Skeletal muscle tissue (tissue), 4 donors: ENCODE measurements around the gene RBM10. TPM values are rescaled to one million over a fixed set of nuclear protein-coding genes. Genes with fewer than 3 reads are reported as not detected.

Experiments
- H3K27ac ChIP-seq: one replicate; pipeline ENCODE4 v1.7.0; 2013; ENCODE audit warnings: mild to moderate bottlenecking, low read depth, low read length, inconsistent platforms
- H3K27me3 ChIP-seq, 3 donors: one replicate each; pipeline ENCODE4 v1.7.0; 2013; ENCODE audit warnings: low read length in 3 of 3; ENCODE audit not compliant: control insufficient read depth in 3 of 3, insufficient read depth in 3 of 3
- H3K36me3 ChIP-seq, 3 donors: one replicate each; pipeline ENCODE4 v1.7.0; 2013; ENCODE audit warnings: low read length in 3 of 3; ENCODE audit not compliant: control insufficient read depth in 3 of 3, insufficient read depth in 3 of 3
- H3K4me1 ChIP-seq, 3 donors: one replicate each; pipeline ENCODE4 v1.7.0; 2013; ENCODE audit warnings: low read length in 3 of 3, mild to moderate bottlenecking in 3 of 3; ENCODE audit not compliant: control insufficient read depth in 3 of 3, insufficient read depth in 3 of 3
- H3K4me3 ChIP-seq, 3 donors: one replicate each; pipeline ENCODE4 v1.7.0; 2013; ENCODE audit warnings: low read length in 3 of 3
- H3K9ac ChIP-seq, 3 donors: one replicate each; pipeline ENCODE4 v1.7.0; 2013; ENCODE audit warnings: low read length in 3 of 3, mild to moderate bottlenecking in 3 of 3, moderate library complexity in 2 of 3, low read depth in 1 of 3
- H3K9me3 ChIP-seq, 3 donors: one replicate each; pipeline ENCODE4 v1.7.0; 2013; ENCODE audit warnings: low read length in 3 of 3; ENCODE audit not compliant: control insufficient read depth in 3 of 3
- total RNA-seq: library from RNA; depleted of rRNA; stranded (reverse); fragments of >200 nt; gene quantifications from one replicate; pipeline ENCODE4 v1.2.3, GENCODE V29; 2014
- donor health status: Osteomylitis.

RBM10 gene
- total RNA-seq, 1 donor from 2014 or later, result 30.8 TPM

GRCh38 chrX:47182106-47182700, 37.2 kb downstream of the RBM10 start:
- Histone ChIP-seq H3K27ac (no peak overlapping the region), H3K9me3 (no peaks in the 10 kb centered on the region), H3K27me3 (peaks cover 0 to 16% (median 0%) of the 10 kb centered on the region in 3 donors), H3K4me3 (no peak overlapping the region), H3K9ac (no peak overlapping the region), H3K36me3 (peaks cover 48 to 55% (median 50%) of the 10 kb centered on the region in 3 donors), H3K4me1 (peaks cover 0 to 9% (median 7%) of the 10 kb centered on the region in 3 donors)

GRCh38 chrX:47184486-47184885, 39.5 kb downstream of the RBM10 start:
- Histone ChIP-seq H3K27me3 (peaks cover 0 to 8% (median 0%) of the 10 kb centered on the region in 3 donors), H3K36me3 (peaks cover 33 to 46% (median 35%) of the 10 kb centered on the region in 3 donors), H3K4me3 (no peak overlapping the region), H3K27ac (no peak overlapping the region), H3K9me3 (no peaks in the 10 kb centered on the region), H3K4me1 (peaks cover 0 to 2% (median under 1%) of the 10 kb centered on the region in 3 donors), H3K9ac (no peak overlapping the region)

GRCh38 chrX:47185241-47185640, 40.2 kb downstream of the RBM10 start:
- H3K36me3 ChIP-seq, result peaks cover 31 to 44% (median 33%) of the 10 kb centered on the region in 3 donors
- no peaks in the 10 kb centered on the region for H3K9me3 ChIP-seq
- H3K4me3 ChIP-seq, result no peak overlapping the region
- peaks cover 0 to under 1% (median 0%) of the 10 kb centered on the region in 3 donors for H3K4me1 ChIP-seq
- H3K9ac ChIP-seq, result no peak overlapping the region
- peaks cover 0 to 6% (median 0%) of the 10 kb centered on the region in 3 donors for H3K27me3 ChIP-seq
- H3K27ac ChIP-seq, result no peak overlapping the region

GRCh38 chrX:47186096-47186740, 41.2 kb downstream of the RBM10 start:
- H3K36me3 ChIP-seq, result peaks cover 28 to 39% (median 29%) of the 10 kb centered on the region in 3 donors
- no peak overlapping the region for H3K4me3 ChIP-seq
- H3K27ac ChIP-seq, result no peak overlapping the region
- H3K9me3 ChIP-seq, result no peaks in the 10 kb centered on the region
- H3K9ac ChIP-seq, result no peak overlapping the region
- peaks cover 0 to 5% (median 0%) of the 10 kb centered on the region in 3 donors for H3K27me3 ChIP-seq
- H3K4me1 ChIP-seq, result peaks cover 3 to 6% (median 4%) of the 10 kb centered on the region in 3 donors

GRCh38 chrX:47187106-47187677, 42.2 kb downstream of the RBM10 start:
- Histone ChIP-seq H3K4me3 (no peak overlapping the region), H3K27me3 (peaks cover 0 to 5% (median 0%) of the 10 kb centered on the region in 3 donors), H3K36me3 (peaks cover 18 to 30% (median 19%) of the 10 kb centered on the region in 3 donors), H3K9me3 (no peaks in the 10 kb centered on the region), H3K9ac (no peak overlapping the region), H3K4me1 (peaks cover 5 to 12% (median 10%) of the 10 kb centered on the region in 3 donors), H3K27ac (no peak overlapping the region)

- no peak overlapping the region for H3K9ac ChIP-seq
- H3K27ac ChIP-seq, result no peak overlapping the region
- no peak overlapping the region for H3K4me3 ChIP-seq
- H3K4me1 ChIP-seq, result peaks cover 8 to 24% (median 17%) of the 10 kb centered on the region in 3 donors
- H3K36me3 ChIP-seq, result peaks cover 13 to 22% (median 14%) of the 10 kb centered on the region in 3 donors
- H3K9me3 ChIP-seq, result no peaks in the 10 kb centered on the region
- peaks cover 0 to 5% (median 0%) of the 10 kb centered on the region in 3 donors for H3K27me3 ChIP-seq
Measured at GRCh38 chrX:47189906-47190305, 44.9 kb downstream of the RBM10 start.

GRCh38 chrX:47190445-47191269, 45.6 kb downstream of the RBM10 start:
- Histone ChIP-seq H3K36me3 (peaks cover 7 to 16% (median 11%) of the 10 kb centered on the region in 3 donors), H3K27me3 (peaks cover 0 to 5% (median 0%) of the 10 kb centered on the region in 3 donors), H3K27ac (peak overlapping the region; percentile 18), H3K9me3 (no peaks in the 10 kb centered on the region), H3K4me1 (peaks cover 13 to 30% (median 23%) of the 10 kb centered on the region in 3 donors), H3K9ac (peak overlapping the region; percentile 55 to 80 (median 74)), H3K4me3 (peak overlapping the region; percentile 72 to 79 (median 78))

- peaks cover 0 to 5% (median 0%) of the 10 kb centered on the region in 3 donors for H3K27me3 ChIP-seq
- H3K4me3 ChIP-seq, result peak overlapping the region; percentile 72 to 79 (median 78)
- peaks cover 2 to 9% (median 5%) of the 10 kb centered on the region in 3 donors for H3K36me3 ChIP-seq
- H3K4me1 ChIP-seq, result peaks cover 20 to 36% (median 29%) of the 10 kb centered on the region in 3 donors
- peak overlapping the region; percentile 55 to 80 (median 74) for H3K9ac ChIP-seq
- H3K27ac ChIP-seq, result no peak overlapping the region
- no peaks in the 10 kb centered on the region for H3K9me3 ChIP-seq
Measured at GRCh38 chrX:47191331-47191730, 46.3 kb downstream of the RBM10 start.

- Histone ChIP-seq H3K27me3 (peaks cover 0 to 5% (median 0%) of the 10 kb centered on the region in 3 donors), H3K27ac (no peak overlapping the region), H3K4me1 (peaks cover 26 to 42% (median 35%) of the 10 kb centered on the region in 3 donors), H3K9me3 (no peaks in the 10 kb centered on the region), H3K4me3 (peak overlapping the region in 1 of 3 donors; percentile 72), H3K36me3 (peaks cover 0 to 4% (median 3%) of the 10 kb centered on the region in 3 donors), H3K9ac (peak overlapping the region in 1 of 3 donors; percentile 80)
Measured at GRCh38 chrX:47191806-47192401, 46.9 kb downstream of the RBM10 start.
